Endothelial cell of umbilical vein (primary cell): Measurements from ENCODE around the gene TSPOAP1. TPM values are rescaled to one million over a fixed set of nuclear protein-coding genes. Genes with fewer than 3 reads are reported as not detected.

Experiments
- BruUV-seq: library from RNA; stranded (reverse); fragments of 400-500 nt; replicated peaks from 2 replicates; lab custom pipeline; 2021; lab: Mats Ljungman, UMichigan
- CTCF ChIA-PET: fragments of 300-600, 350-600 bp; sonication (Branson Sonifier 250); formaldehyde crosslinking; loops from one replicate; lab custom pipeline; 2021; ENCODE audit warnings: antibody characterized with exemption, inconsistent platforms; lab: Charles Lee
- POLR2A ChIA-PET: fragments of 300-600, 350-600 bp; sonication (Branson Sonifier 250); formaldehyde crosslinking; loops from one replicate; lab custom pipeline; 2021; ENCODE audit warnings: antibody characterized with exemption, inconsistent platforms; lab: Charles Lee
- DNase-seq: peaks from one replicate; pipeline ENCODE4 v3.0.0-alpha.2; 2011; ENCODE audit warnings: low read depth, low spot score
- FAIRE-seq: peaks from 2 replicates; lab custom pipeline; 2011; peaks lifted over from hg19 to GRCh38; lab: Jason Lieb, UNC
- H2AFZ ChIP-seq: 2 replicates; pipeline ENCODE4 v1.6.0; 2012; ENCODE audit warnings: low read depth, low read length, control low read depth, inconsistent platforms
- H3K27ac ChIP-seq: 2 replicates; pipeline ENCODE4 v1.5.1; 2011; ENCODE audit warnings: low read depth, mild to moderate bottlenecking, control low read depth, low read length, moderate library complexity; ENCODE audit not compliant: insufficient read depth
- H3K27me3 ChIP-seq, 2 experiments: 2 replicates each; pipeline versions ENCODE4 v1.6.0 to v1.6.1; 2011; ENCODE audit warnings: low read length in 2 of 2, mixed read lengths in 1 of 2; ENCODE audit not compliant: control insufficient read depth in 2 of 2, insufficient read depth in 2 of 2
- H3K36me3 ChIP-seq, 2 experiments: 2 replicates in 1 of 2; 3 replicates in 1 of 2; pipeline ENCODE4 v1.5.1; 2011; ENCODE audit warnings: low read length in 2 of 2, mild to moderate bottlenecking in 1 of 2, moderate library complexity in 1 of 2; ENCODE audit not compliant: control insufficient read depth in 2 of 2, insufficient read depth in 2 of 2; ENCODE audit errors: extremely low read depth in 1 of 2
- H3K4me1 ChIP-seq: 3 replicates; pipeline ENCODE4 v1.5.1; 2011; ENCODE audit warnings: mild to moderate bottlenecking, low read length; ENCODE audit not compliant: control insufficient read depth, insufficient read depth; ENCODE audit errors: extremely low read depth
- H3K4me2 ChIP-seq: 2 replicates; pipeline ENCODE4 v1.6.1; 2011; ENCODE audit warnings: low read length, control low read depth, mixed read lengths; ENCODE audit not compliant: insufficient read depth
- H3K4me3 ChIP-seq, 3 experiments: fragments of 200-600 bp in 1 of 3; sonication (generic), shearing (Covaris generic) in 1 of 3; replicated peaks in 1 of 3; 2 replicates each; pipeline ENCODE4 v1.5.1; 2011 to 2016; ENCODE audit warnings: control low read depth in 3 of 3, low read length in 3 of 3, mild to moderate bottlenecking in 2 of 3, inconsistent platforms in 1 of 3, low read depth in 1 of 3, moderate library complexity in 1 of 3; ENCODE audit not compliant: insufficient read depth in 1 of 3
- H3K79me2 ChIP-seq: 2 replicates; pipeline ENCODE4 v1.6.0; 2012; ENCODE audit warnings: low read length, inconsistent platforms; ENCODE audit not compliant: control insufficient read depth, insufficient read depth
- H3K9ac ChIP-seq: replicated peaks from 2 replicates; pipeline ENCODE3; 2011; ENCODE audit warnings: low read length, control low read depth; ENCODE audit not compliant: insufficient read depth; ENCODE audit errors: extremely low read depth
- H3K9me1 ChIP-seq: replicated peaks from 3 replicates; pipeline ENCODE4 v1.6.0; 2011; ENCODE audit warnings: mild to moderate bottlenecking, low read length; ENCODE audit not compliant: control insufficient read depth, insufficient read depth; ENCODE audit errors: extremely low read depth
- H3K9me3 ChIP-seq: replicated peaks from 2 replicates; pipeline ENCODE4 v1.5.1; 2012; ENCODE audit warnings: low read length, inconsistent platforms; ENCODE audit not compliant: control insufficient read depth, insufficient read depth
- H4K20me1 ChIP-seq: replicated peaks from 2 replicates; pipeline ENCODE3; 2011; ENCODE audit warnings: mild to moderate bottlenecking, low read length; ENCODE audit not compliant: control insufficient read depth, insufficient read depth; ENCODE audit errors: extremely low read depth
- EZH2 ChIP-seq: IDR thresholded peaks from 2 replicates; pipeline ENCODE4 v1.6.1; 2012; ENCODE audit warnings: borderline replicate concordance, low read depth, mild to moderate bottlenecking, moderate library complexity, low read length, inconsistent platforms; ENCODE audit not compliant: severe bottlenecking
- FOS ChIP-seq: IDR thresholded peaks from 2 replicates; pipeline ENCODE4 v1.6.1; 2011; ENCODE audit warnings: mild to moderate bottlenecking, low read length, moderate library complexity, borderline replicate concordance; ENCODE audit not compliant: insufficient read depth
- GATA2 ChIP-seq: IDR thresholded peaks from 2 replicates; pipeline ENCODE4 v1.7.0; 2011; ENCODE audit warnings: low read depth, mild to moderate bottlenecking, moderate library complexity, mixed read lengths, low read length; ENCODE audit not compliant: insufficient read length, insufficient read depth
- JUN ChIP-seq: IDR thresholded peaks from 2 replicates; pipeline ENCODE4 v1.6.1; 2011; ENCODE audit warnings: borderline replicate concordance, low read depth; ENCODE audit not compliant: insufficient read length, insufficient read depth
- MYC ChIP-seq: IDR thresholded peaks from one replicate; pipeline ENCODE4 v1.6.1; 2011; ENCODE audit warnings: mild to moderate bottlenecking, low read depth, low read length
- POLR2A ChIP-seq: IDR thresholded peaks from 2 replicates; pipeline ENCODE4 v1.6.1; 2012; ENCODE audit warnings: low read depth, mild to moderate bottlenecking, control low read depth, low read length
- POLR2AphosphoS5 ChIP-seq: IDR thresholded peaks from 2 replicates; pipeline ENCODE4 v1.6.1; 2012; ENCODE audit warnings: low read depth, mild to moderate bottlenecking, control low read depth, low read length, moderate library complexity; ENCODE audit not compliant: insufficient read depth
- dilution Hi-C: fragments of 300-500 bp; cut with MboI; formaldehyde crosslinking; loops from one replicate; pipeline ENCODE4 v1.15.0; 2019; ENCODE audit warnings: low sequenced_read_pairs; ENCODE audit not compliant: extremely low pct_ligation_motif_present
- intact Hi-C: fragments of 100-400 bp; cut with micrococcal nuclease; formaldehyde crosslinking; loops from one replicate; pipeline ENCODE4 v1.10.0; 2022
- polyA plus RNA-seq, 4 experiments: library from polyadenylated mRNA; depleted of rRNA in 3 of 4; stranded (reverse) in 3 of 4; unstranded in 1 of 4; fragments of >200 nt; gene quantifications; 2 replicates each; pipeline versions ENCODE4 v1.2.1 to v1.2.3, GENCODE V29; 2011 to 2012; ENCODE audit warnings: missing spikeins in 1 of 4
- total RNA-seq: library from RNA; stranded (reverse); gene quantifications from 2 replicates; pipeline ENCODE4 v1.2.3, GENCODE V29; 2021
- TF ChIP-seq, protein P1 (sequence below): IDR thresholded peaks from 2 replicates; pipeline ENCODE4 v1.6.1; 2011; ENCODE audit not compliant: insufficient read depth, insufficient read length
- TF ChIP-seq, protein P2 (sequence below), 2 donors: IDR thresholded peaks; 1 replicate in 1 of 2; 2 replicates in 1 of 2; pipeline ENCODE4 v1.5.1; 2011; ENCODE audit warnings: low read length in 2 of 2, mild to moderate bottlenecking in 2 of 2, moderate library complexity in 2 of 2, control low read depth in 1 of 2, inconsistent platforms in 1 of 2, low read depth in 1 of 2; ENCODE audit not compliant: insufficient read depth in 1 of 2; ENCODE audit errors: extremely low read depth in 1 of 2

TSPOAP1 gene
- total and polyA plus RNA-seq, 2 donors (not counting 3 experiments of a cell fraction or from before 2014, with no cell fraction given) = not detected

DNA sequence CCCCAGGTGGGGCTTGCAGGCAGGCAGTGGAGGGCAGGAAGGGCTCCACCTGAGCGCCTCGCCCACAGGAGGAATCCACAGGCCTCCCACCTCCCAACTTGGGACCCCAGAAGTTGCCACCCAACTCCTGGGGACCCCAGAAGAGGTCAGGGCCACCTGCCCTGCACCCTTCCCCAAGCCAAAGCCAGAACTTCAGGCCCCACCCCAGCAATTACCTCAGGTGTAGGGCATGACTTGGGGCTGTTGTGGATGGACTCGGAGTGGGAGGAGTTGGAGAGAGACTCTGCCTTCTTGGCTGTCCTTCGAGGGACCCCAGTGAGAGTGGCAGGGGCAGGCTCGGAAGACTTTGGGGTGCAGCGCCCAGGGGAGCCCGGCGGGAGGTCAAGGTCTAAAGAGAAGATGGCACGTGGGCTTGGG is 10.5 kb downstream of the TSPOAP1 start:
- intact Hi-C loops (no loop called here), dilution Hi-C loops (no loop called here)
- Histone ChIP-seq H3K4me3 (no peak overlapping the region), H2AFZ (no peak overlapping the region), H3K4me2 (no peak overlapping the region), H3K36me3 (no peaks in the 10 kb centered on the region), H3K4me1 (no peaks in the 10 kb centered on the region), H3K79me2 (no peaks in the 10 kb centered on the region), H3K27ac (no peak overlapping the region), H3K27me3 (no peaks in the 10 kb centered on the region), H4K20me1 (no peaks in the 10 kb centered on the region), H3K9me3 (no peaks in the 10 kb centered on the region), H3K9me1 (no peaks in the 10 kb centered on the region), H3K9ac (no peak overlapping the region)
- FAIRE-seq (no peak), DNase-seq (no peak)
- ChIA-PET POLR2A (interaction anchor here (0.7 kb wide), 1 partner anchor 687 kb away, joined by 3 read pairs; no protein-coding TSS in a partner anchor), CTCF (interaction anchor here (0.7 to 5.6 kb wide), 22 partner anchors 8 to 170 kb away, joined by 3 to 79 read pairs (median 6); partner anchors contain the start of genes HSF5, RNF43 and SUPT4H1)
- no TSS peak for BruUV-seq
- TF ChIP-seq, protein P1, sequence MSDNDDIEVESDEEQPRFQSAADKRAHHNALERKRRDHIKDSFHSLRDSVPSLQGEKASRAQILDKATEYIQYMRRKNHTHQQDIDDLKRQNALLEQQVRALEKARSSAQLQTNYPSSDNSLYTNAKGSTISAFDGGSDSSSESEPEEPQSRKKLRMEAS = no peak
- TF ChIP-seq EZH2 (no peak), MYC (no peak), POLR2AphosphoS5 (no peak), POLR2A (no peak), JUN (no peak), GATA2 (no peak), FOS (no peak)
- TF ChIP-seq, protein P2, sequence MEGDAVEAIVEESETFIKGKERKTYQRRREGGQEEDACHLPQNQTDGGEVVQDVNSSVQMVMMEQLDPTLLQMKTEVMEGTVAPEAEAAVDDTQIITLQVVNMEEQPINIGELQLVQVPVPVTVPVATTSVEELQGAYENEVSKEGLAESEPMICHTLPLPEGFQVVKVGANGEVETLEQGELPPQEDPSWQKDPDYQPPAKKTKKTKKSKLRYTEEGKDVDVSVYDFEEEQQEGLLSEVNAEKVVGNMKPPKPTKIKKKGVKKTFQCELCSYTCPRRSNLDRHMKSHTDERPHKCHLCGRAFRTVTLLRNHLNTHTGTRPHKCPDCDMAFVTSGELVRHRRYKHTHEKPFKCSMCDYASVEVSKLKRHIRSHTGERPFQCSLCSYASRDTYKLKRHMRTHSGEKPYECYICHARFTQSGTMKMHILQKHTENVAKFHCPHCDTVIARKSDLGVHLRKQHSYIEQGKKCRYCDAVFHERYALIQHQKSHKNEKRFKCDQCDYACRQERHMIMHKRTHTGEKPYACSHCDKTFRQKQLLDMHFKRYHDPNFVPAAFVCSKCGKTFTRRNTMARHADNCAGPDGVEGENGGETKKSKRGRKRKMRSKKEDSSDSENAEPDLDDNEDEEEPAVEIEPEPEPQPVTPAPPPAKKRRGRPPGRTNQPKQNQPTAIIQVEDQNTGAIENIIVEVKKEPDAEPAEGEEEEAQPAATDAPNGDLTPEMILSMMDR (IDR thresholded peaks at IDR 0.05; ENCODE audit: extremely low read depth in 1 of 2, insufficient read depth in 1 of 2, low read depth in 1 of 2, low read length in 2 of 2) = no peak
